Activated T-cell treated with anti-CD3 and anti-CD28 coated beads, Interleukin-2, amount 50 U/mL, for 72 hours (primary cell): Measurements from ENCODE around the gene UGT2B7. TPM values are rescaled to one million over a fixed set of nuclear protein-coding genes. Genes with fewer than 3 reads are reported as not detected.

ENCODE experiments used
- ATAC-seq, 2 donors: fragments of 150-1000 bp; cut with Tn5 transposase; replicated peaks in 1 of 2; 2 replicates each; pipeline ENCODE4 v1.10.0; 2021; ENCODE audit warnings: moderate library complexity in 2 of 2, mild to moderate bottlenecking in 1 of 2
- DNase-seq, 2 donors: peaks; one replicate each; pipeline ENCODE4 v3.0.0; 2021 to 2022; ENCODE audit warnings: mixed read lengths in 1 of 2
- H3K27ac Mint-ChIP-seq: one replicate; pipeline ENCODE4 v1.8.0; 2022; ENCODE audit warnings: mild to moderate bottlenecking, moderate library complexity, mixed read lengths
- H3K27me3 Mint-ChIP-seq: one replicate; pipeline ENCODE4 v1.8.0; 2022; ENCODE audit warnings: low read depth, mixed read lengths
- H3K36me3 Mint-ChIP-seq, 2 donors: one replicate each; pipeline ENCODE4 v1.8.0; 2022; ENCODE audit warnings: mixed read lengths in 2 of 2, mild to moderate bottlenecking in 1 of 2; ENCODE audit not compliant: insufficient read depth in 2 of 2
- H3K4me1 Mint-ChIP-seq: one replicate; pipeline ENCODE4 v1.8.0; 2022; ENCODE audit warnings: low read depth, mixed read lengths
- H3K4me3 Mint-ChIP-seq, 2 donors: one replicate each; pipeline ENCODE4 v1.8.0; 2022; ENCODE audit warnings: mild to moderate bottlenecking in 2 of 2, mixed read lengths in 2 of 2, moderate library complexity in 2 of 2
- H3K9me3 Mint-ChIP-seq, 2 donors: one replicate each; pipeline ENCODE4 v1.8.0; 2022; ENCODE audit warnings: mixed read lengths in 2 of 2
- total RNA-seq, 2 donors: library from RNA; stranded (reverse); gene quantifications; one replicate each; pipeline ENCODE4 v1.2.3, GENCODE V29; 2022

The UGT2B7 gene
- total RNA-seq, 2 donors from 2014 or later: not detected

- no peaks in the 10 kb centered on the region for H3K36me3 Mint-ChIP-seq
- DNase-seq: no peak
- no peak overlapping the region for H3K4me3 Mint-ChIP-seq
- H3K27ac Mint-ChIP-seq: no peak overlapping the region
- no peaks in the 10 kb centered on the region for H3K27me3 Mint-ChIP-seq
- H3K4me1 Mint-ChIP-seq: no peaks in the 10 kb centered on the region
- no peak for ATAC-seq
- no peaks in the 10 kb centered on the region for H3K9me3 Mint-ChIP-seq
These were observed 45.0 kb downstream of the UGT2B7 start for GRCh38 chr4:69141320-69141719.

GRCh38 chr4:69147334-69147733 is 51.1 kb downstream of the UGT2B7 start:
- no peaks in the 10 kb centered on the region for H3K4me1 Mint-ChIP-seq
- no peaks in the 10 kb centered on the region for H3K36me3 Mint-ChIP-seq
- no peak overlapping the region for H3K27ac Mint-ChIP-seq
- no peak for ATAC-seq
- no peak overlapping the region for H3K4me3 Mint-ChIP-seq
- no peaks in the 10 kb centered on the region for H3K27me3 Mint-ChIP-seq
- no peaks in the 10 kb centered on the region for H3K9me3 Mint-ChIP-seq
- no peak for DNase-seq

DNA sequence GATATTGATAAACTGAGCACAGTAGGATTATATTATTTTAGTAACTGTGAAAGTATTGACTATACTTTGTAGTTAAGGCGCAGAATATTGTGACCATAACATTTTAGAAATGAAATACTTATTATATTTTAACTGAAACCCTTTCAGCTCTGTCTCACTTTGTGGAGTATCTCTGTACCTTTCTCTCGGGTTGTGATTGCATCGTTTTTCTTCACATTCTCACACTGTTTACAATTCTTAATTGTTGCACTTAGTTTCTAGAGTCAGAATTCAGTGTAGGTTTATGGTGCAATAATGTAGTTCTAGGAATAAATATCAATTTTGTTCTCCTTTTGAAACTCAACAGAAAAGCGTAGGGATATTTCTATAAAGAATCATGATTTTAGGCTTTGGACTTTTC is 57.7 kb downstream of the UGT2B7 start:
- Mint-ChIP-seq H3K36me3 (no peaks in the 10 kb centered on the region), H3K4me1 (no peaks in the 10 kb centered on the region), H3K4me3 (no peak overlapping the region), H3K27ac (no peak overlapping the region), H3K9me3 (no peaks in the 10 kb centered on the region), H3K27me3 (no peaks in the 10 kb centered on the region)
- ATAC-seq (no peak), DNase-seq (no peak)

DNA sequence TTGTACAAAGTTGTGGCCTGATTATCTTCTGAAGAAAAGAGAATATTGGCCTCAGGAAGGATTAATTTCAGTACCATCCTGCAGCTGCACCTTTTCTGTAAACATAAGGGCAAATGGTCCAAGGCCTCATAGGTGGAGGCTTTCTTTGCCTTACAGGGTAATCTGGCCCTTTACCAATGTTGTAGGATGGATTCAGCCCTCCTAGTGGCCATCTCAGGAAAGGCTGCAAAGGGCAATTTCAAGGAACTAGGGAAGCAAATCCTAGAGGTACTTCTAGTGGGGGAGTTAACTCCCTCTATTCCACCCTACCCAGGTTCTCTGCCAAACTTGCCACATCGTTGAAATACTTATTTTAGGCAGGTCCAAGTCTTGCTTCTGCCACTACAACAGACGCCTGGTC is 60.6 kb downstream of the UGT2B7 start:
- H3K4me1 Mint-ChIP-seq: no peaks in the 10 kb centered on the region
- DNase-seq (no peak), ATAC-seq (no peak)
- H3K27ac Mint-ChIP-seq: no peak overlapping the region
- H3K27me3 Mint-ChIP-seq: no peaks in the 10 kb centered on the region
- no peaks in the 10 kb centered on the region for H3K9me3 Mint-ChIP-seq
- H3K4me3 Mint-ChIP-seq: no peak overlapping the region
- H3K36me3 Mint-ChIP-seq: no peaks in the 10 kb centered on the region

Other genes with a start within 250 kb of the UGT2B7 start
- gene UGT2A3, start 144.7 kb upstream of the UGT2B7 start, total RNA-seq: not detected
- gene UGT2B11, start 118.3 kb downstream of the UGT2B7 start, total RNA-seq: not detected
- not detected for gene UGT2B28, start 184.0 kb downstream of the UGT2B7 start, total RNA-seq